ENCODE data around the gene ALOX15B. TPM values are rescaled to one million over a fixed set of nuclear protein-coding genes. Genes with fewer than 3 reads are reported as not detected.

The ALOX15B gene
- total and polyA plus RNA-seq, 7 experiments from 2014 or later: 0.61 TPM; not detected in 6

- Histone ChIP-seq H3K27me3 (ENCODE audit: control insufficient read depth in 2 of 2, insufficient read depth in 2 of 2, low read length in 2 of 2) (peaks cover 3 to 5% of the 10 kb centered on the region in 2 donors), H3K9me3 (ENCODE audit: control insufficient read depth in 2 of 3, low read length in 3 of 3) (no peaks in the 10 kb centered on the region), H3K4me3 (ENCODE audit: low read length) (no peak overlapping the region), H3K4me1 (ENCODE audit: control insufficient read depth in 2 of 2, insufficient read depth in 2 of 2, low read length in 2 of 2) (peaks cover 4 to 5% of the 10 kb centered on the region in 2 donors), H3K27ac (ENCODE audit: low read depth, low read length) (no peak overlapping the region), H3K36me3 (ENCODE audit: control insufficient read depth in 2 of 3, insufficient read depth in 3 of 3, low read length in 3 of 3) (no peaks in the 10 kb centered on the region)
- ATAC-seq (no peak), DNase-seq (no peak)
- Mint-ChIP-seq H3K9me3 (no peaks in the 10 kb centered on the region), H3K27ac (no peak overlapping the region), H3K4me1 (peaks cover 6 to 12% (median 7%) of the 10 kb centered on the region in 7 donors), H3K36me3 (peaks cover 0 to 3% (median 0%) of the 10 kb centered on the region in 5 donors), H3K4me3 (no peak overlapping the region), H3K27me3 (peaks cover 32 to 42% (median 36%) of the 10 kb centered on the region in 5 donors)
- ChIA-PET CTCF (no interaction called here), POLR2A (no interaction called here)
- intact Hi-C loops (cut with micrococcal nuclease): no loop called here
Observed at GRCh38 chr17:8005357-8005756, 33.5 kb upstream of the ALOX15B start.

GRCh38 chr17:8005967-8006730 lies 32.7 kb upstream of the ALOX15B start:
- Histone ChIP-seq H3K27ac (ENCODE audit: low read depth, low read length) (no peak overlapping the region), H3K4me1 (ENCODE audit: control insufficient read depth in 2 of 2, insufficient read depth in 2 of 2, low read length in 2 of 2) (peaks cover 4 to 5% of the 10 kb centered on the region in 2 donors), H3K4me3 (ENCODE audit: low read length) (no peak overlapping the region), H3K36me3 (ENCODE audit: control insufficient read depth in 2 of 3, insufficient read depth in 3 of 3, low read length in 3 of 3) (no peaks in the 10 kb centered on the region), H3K27me3 (ENCODE audit: control insufficient read depth in 2 of 2, insufficient read depth in 2 of 2, low read length in 2 of 2) (peaks cover 3 to 5% of the 10 kb centered on the region in 2 donors), H3K9me3 (ENCODE audit: control insufficient read depth in 2 of 3, low read length in 3 of 3) (no peaks in the 10 kb centered on the region)
- peaks cover 0 to 3% (median 0%) of the 10 kb centered on the region in 5 donors for H3K36me3 Mint-ChIP-seq
- DNase-seq (no peak), ATAC-seq (peak; percentile 44)
- peaks cover 26 to 34% (median 31%) of the 10 kb centered on the region in 5 donors for H3K27me3 Mint-ChIP-seq
- CTCF ChIA-PET: no interaction called here
- intact Hi-C loops (cut with micrococcal nuclease): no loop called here
- peaks cover 6 to 12% (median 7%) of the 10 kb centered on the region in 7 donors for H3K4me1 Mint-ChIP-seq
- no peaks in the 10 kb centered on the region for H3K9me3 Mint-ChIP-seq
- POLR2A ChIA-PET: no interaction called here
- no peak overlapping the region for H3K4me3 Mint-ChIP-seq
- no peak overlapping the region for H3K27ac Mint-ChIP-seq

GRCh38 chr17:8006836-8007680 lies 31.8 kb upstream of the ALOX15B start:
- peaks cover 2 to 8% (median 3%) of the 10 kb centered on the region in 7 donors for H3K4me1 Mint-ChIP-seq
- Histone ChIP-seq H3K9me3 (ENCODE audit: control insufficient read depth in 2 of 3, low read length in 3 of 3) (no peaks in the 10 kb centered on the region), H3K4me1 (ENCODE audit: control insufficient read depth in 2 of 2, insufficient read depth in 2 of 2, low read length in 2 of 2) (peaks cover 4% of the 10 kb centered on the region in 2 donors), H3K27me3 (ENCODE audit: control insufficient read depth in 2 of 2, insufficient read depth in 2 of 2, low read length in 2 of 2) (peaks cover 2 to 3% of the 10 kb centered on the region in 2 donors), H3K36me3 (ENCODE audit: control insufficient read depth in 2 of 3, insufficient read depth in 3 of 3, low read length in 3 of 3) (no peaks in the 10 kb centered on the region), H3K4me3 (ENCODE audit: low read length) (no peak overlapping the region), H3K27ac (ENCODE audit: low read depth, low read length) (no peak overlapping the region)
- H3K4me3 Mint-ChIP-seq: no peak overlapping the region
- peaks cover 0 to 3% (median 0%) of the 10 kb centered on the region in 5 donors for H3K36me3 Mint-ChIP-seq
- ChIA-PET POLR2A (no interaction called here), CTCF (no interaction called here)
- no peaks in the 10 kb centered on the region for H3K9me3 Mint-ChIP-seq
- H3K27ac Mint-ChIP-seq: no peak overlapping the region
- ATAC-seq: no peak
- intact Hi-C loops (cut with micrococcal nuclease): no loop called here
- no peak for DNase-seq
- H3K27me3 Mint-ChIP-seq: peaks cover 20 to 27% (median 23%) of the 10 kb centered on the region in 5 donors

- Histone ChIP-seq H3K4me1 (ENCODE audit: control insufficient read depth in 2 of 2, insufficient read depth in 2 of 2, low read length in 2 of 2) (no peaks in the 10 kb centered on the region), H3K9me3 (ENCODE audit: control insufficient read depth in 2 of 3, low read length in 3 of 3) (no peaks in the 10 kb centered on the region), H3K27ac (ENCODE audit: low read depth, low read length) (no peak overlapping the region), H3K4me3 (ENCODE audit: low read length) (no peak overlapping the region), H3K36me3 (ENCODE audit: control insufficient read depth in 2 of 3, insufficient read depth in 3 of 3, low read length in 3 of 3) (no peaks in the 10 kb centered on the region), H3K27me3 (ENCODE audit: control insufficient read depth in 2 of 2, insufficient read depth in 2 of 2, low read length in 2 of 2) (no peaks in the 10 kb centered on the region)
- intact Hi-C loops (cut with micrococcal nuclease): no loop called here
- DNase-seq: no peak
- no peak overlapping the region for H3K27ac Mint-ChIP-seq
- ATAC-seq: no peak
- no peaks in the 10 kb centered on the region for H3K9me3 Mint-ChIP-seq
- peaks cover 0 to 5% (median 0%) of the 10 kb centered on the region in 7 donors for H3K4me1 Mint-ChIP-seq
- H3K27me3 Mint-ChIP-seq: peaks cover 16 to 23% (median 20%) of the 10 kb centered on the region in 5 donors
- peaks cover 0 to 3% (median 0%) of the 10 kb centered on the region in 5 donors for H3K36me3 Mint-ChIP-seq
- CTCF ChIA-PET: no interaction called here
- no peak overlapping the region for H3K4me3 Mint-ChIP-seq
- POLR2A ChIA-PET: interaction anchor here (0.6 to 1.4 kb wide), 2 partner anchors 11 to 171 kb away, joined by 3 read pairs; no protein-coding TSS in a partner anchor
Observed at GRCh38 chr17:8007836-8008235, 31.0 kb upstream of the ALOX15B start.

GRCh38 chr17:8012045-8012580 lies 26.7 kb upstream of the ALOX15B start:
- no peak overlapping the region for H3K27ac Mint-ChIP-seq
- intact Hi-C loops (cut with micrococcal nuclease): no loop called here
- ChIA-PET CTCF (no interaction called here), POLR2A (no interaction called here)
- H3K9me3 ChIP-seq (ENCODE audit: control insufficient read depth in 2 of 3, low read length in 3 of 3): no peaks in the 10 kb centered on the region
- H3K9me3 Mint-ChIP-seq: peaks cover 0 to 3% (median 0%) of the 10 kb centered on the region in 11 donors
- no peak overlapping the region for H3K27ac ChIP-seq (ENCODE audit: low read depth, low read length)
- H3K27me3 ChIP-seq (ENCODE audit: control insufficient read depth in 2 of 2, insufficient read depth in 2 of 2, low read length in 2 of 2): no peaks in the 10 kb centered on the region
- H3K4me3 ChIP-seq (ENCODE audit: low read length): no peak overlapping the region
- H3K4me3 Mint-ChIP-seq: no peak overlapping the region
- no peaks in the 10 kb centered on the region for H3K36me3 Mint-ChIP-seq
- ATAC-seq: no peak
- H3K36me3 ChIP-seq (ENCODE audit: control insufficient read depth in 2 of 3, insufficient read depth in 3 of 3, low read length in 3 of 3): no peaks in the 10 kb centered on the region
- DNase-seq: no peak
- H3K27me3 Mint-ChIP-seq: peaks cover 0 to 23% (median 0%) of the 10 kb centered on the region in 5 donors
- H3K4me1 ChIP-seq (ENCODE audit: control insufficient read depth in 2 of 2, insufficient read depth in 2 of 2, low read length in 2 of 2): peaks cover 0 to 3% of the 10 kb centered on the region in 2 donors
- H3K4me1 Mint-ChIP-seq: peaks cover 0 to 12% (median 7%) of the 10 kb centered on the region in 7 donors

- Mint-ChIP-seq H3K27ac (no peak overlapping the region), H3K27me3 (peaks cover 0 to 25% (median 0%) of the 10 kb centered on the region in 5 donors), H3K9me3 (peaks cover 0 to 3% (median 0%) of the 10 kb centered on the region in 11 donors), H3K36me3 (no peaks in the 10 kb centered on the region), H3K4me3 (no peak overlapping the region), H3K4me1 (peaks cover 0 to 12% (median 7%) of the 10 kb centered on the region in 7 donors)
- DNase-seq (no peak), ATAC-seq (no peak)
- H3K27ac ChIP-seq (ENCODE audit: low read depth, low read length): no peak overlapping the region
- ChIA-PET POLR2A (no interaction called here), CTCF (no interaction called here)
- no peaks in the 10 kb centered on the region for H3K36me3 ChIP-seq (ENCODE audit: control insufficient read depth in 2 of 3, insufficient read depth in 3 of 3, low read length in 3 of 3)
- no peaks in the 10 kb centered on the region for H3K9me3 ChIP-seq (ENCODE audit: control insufficient read depth in 2 of 3, low read length in 3 of 3)
- no peaks in the 10 kb centered on the region for H3K27me3 ChIP-seq (ENCODE audit: control insufficient read depth in 2 of 2, insufficient read depth in 2 of 2, low read length in 2 of 2)
- intact Hi-C loops (cut with micrococcal nuclease): no loop called here
- peaks cover 0 to 3% of the 10 kb centered on the region in 2 donors for H3K4me1 ChIP-seq (ENCODE audit: control insufficient read depth in 2 of 2, insufficient read depth in 2 of 2, low read length in 2 of 2)
- no peak overlapping the region for H3K4me3 ChIP-seq (ENCODE audit: low read length)
Observed at GRCh38 chr17:8012996-8013640, 25.7 kb upstream of the ALOX15B start.
